ENCODE results near the gene PDE11A.

- TF ChIP-seq POLR2A (IDR thresholded peaks at IDR 0.05; ENCODE audit: low read depth, low read length) (no peak), POLR2AphosphoS5 (IDR thresholded peaks at IDR 0.05; ENCODE audit: low read depth, low read length) (no peak), TAF1 (IDR thresholded peaks at IDR 0.05; ENCODE audit: borderline replicate concordance, low read depth, low read length) (no peak)
Observed at GRCh38 chr2:177880285-177880684, 192.3 kb downstream of the PDE11A start.

Data from GM12892 (cell line).